ENCODE results near the gene RAB13.

DNA sequence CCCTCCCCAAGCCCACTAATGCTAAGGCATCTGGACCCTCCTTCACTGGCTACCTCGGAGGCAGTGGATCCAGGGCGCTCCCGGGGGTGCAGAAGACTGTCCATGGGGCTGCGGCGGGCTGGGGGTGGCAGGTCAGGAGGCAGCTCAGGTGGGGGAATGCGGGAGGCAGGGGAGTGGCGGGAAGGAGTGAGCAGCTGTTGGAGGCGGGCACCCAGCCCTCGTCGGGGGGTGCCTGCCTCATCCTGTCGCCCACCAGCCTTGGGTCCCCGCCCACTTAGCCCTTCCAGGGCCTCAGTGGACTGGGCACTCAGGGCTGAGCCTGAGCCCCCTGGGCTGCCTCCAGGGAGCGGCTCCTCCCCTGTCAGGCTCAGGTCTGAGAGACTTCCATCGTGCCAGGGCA, 52.7 kb downstream of the RAB13 start:
- TF ChIP-seq, protein P1, sequence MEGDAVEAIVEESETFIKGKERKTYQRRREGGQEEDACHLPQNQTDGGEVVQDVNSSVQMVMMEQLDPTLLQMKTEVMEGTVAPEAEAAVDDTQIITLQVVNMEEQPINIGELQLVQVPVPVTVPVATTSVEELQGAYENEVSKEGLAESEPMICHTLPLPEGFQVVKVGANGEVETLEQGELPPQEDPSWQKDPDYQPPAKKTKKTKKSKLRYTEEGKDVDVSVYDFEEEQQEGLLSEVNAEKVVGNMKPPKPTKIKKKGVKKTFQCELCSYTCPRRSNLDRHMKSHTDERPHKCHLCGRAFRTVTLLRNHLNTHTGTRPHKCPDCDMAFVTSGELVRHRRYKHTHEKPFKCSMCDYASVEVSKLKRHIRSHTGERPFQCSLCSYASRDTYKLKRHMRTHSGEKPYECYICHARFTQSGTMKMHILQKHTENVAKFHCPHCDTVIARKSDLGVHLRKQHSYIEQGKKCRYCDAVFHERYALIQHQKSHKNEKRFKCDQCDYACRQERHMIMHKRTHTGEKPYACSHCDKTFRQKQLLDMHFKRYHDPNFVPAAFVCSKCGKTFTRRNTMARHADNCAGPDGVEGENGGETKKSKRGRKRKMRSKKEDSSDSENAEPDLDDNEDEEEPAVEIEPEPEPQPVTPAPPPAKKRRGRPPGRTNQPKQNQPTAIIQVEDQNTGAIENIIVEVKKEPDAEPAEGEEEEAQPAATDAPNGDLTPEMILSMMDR (IDR thresholded peaks at IDR 0.05), result no peak
- no peak for TF ChIP-seq EZH2 (IDR thresholded peaks at IDR 0.05; ENCODE audit: borderline replicate concordance, insufficient read depth, low read depth, low read length, poor library complexity, severe bottlenecking)
